VCaP (cell line): ENCODE data around the gene PLEKHA6.
"Not testable (repeated sequence)": the region's sequence is repeated elsewhere in the genome, so short reads cannot be mapped to it uniquely, and the experiment has no call there.

ENCODE experiments used
- H3K27ac ChIP-seq: fragments of 450-650 bp; 2 replicates; pipeline ENCODE4 v1.5.1; 2017
- CTCF ChIP-seq: fragments of 450-650 bp; conservative IDR thresholded peaks from 2 replicates; pipeline ENCODE4 v1.5.1; 2017; ENCODE audit warnings: mild to moderate bottlenecking, moderate library complexity

PLEKHA6 gene

GRCh38 chr1:204334455-204334854 is 25.3 kb downstream of the PLEKHA6 start:
- TF ChIP-seq CTCF = no peak
- H3K27ac ChIP-seq = no peak overlapping the region

DNA sequence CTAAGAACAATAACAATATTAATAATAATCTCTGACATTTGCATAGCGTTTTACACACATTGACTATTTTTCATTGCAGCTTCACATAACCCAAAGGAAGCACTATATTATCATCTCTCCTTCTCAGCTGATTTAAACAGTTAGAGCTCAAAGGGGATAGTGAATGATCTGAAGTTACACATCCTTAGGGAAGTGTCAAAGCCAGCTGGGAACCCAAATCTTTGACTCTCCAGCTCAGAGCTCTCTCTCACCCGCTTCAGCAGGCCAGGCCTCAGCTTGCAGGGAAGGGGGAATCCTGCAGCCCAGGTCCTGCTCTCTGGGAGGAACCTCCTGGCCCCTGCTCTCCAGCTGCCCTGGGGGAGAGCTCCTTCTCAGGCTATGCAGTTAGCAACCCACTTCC is 26.3 kb downstream of the PLEKHA6 start:
- no peak for TF ChIP-seq CTCF
- no peak overlapping the region for H3K27ac ChIP-seq

DNA sequence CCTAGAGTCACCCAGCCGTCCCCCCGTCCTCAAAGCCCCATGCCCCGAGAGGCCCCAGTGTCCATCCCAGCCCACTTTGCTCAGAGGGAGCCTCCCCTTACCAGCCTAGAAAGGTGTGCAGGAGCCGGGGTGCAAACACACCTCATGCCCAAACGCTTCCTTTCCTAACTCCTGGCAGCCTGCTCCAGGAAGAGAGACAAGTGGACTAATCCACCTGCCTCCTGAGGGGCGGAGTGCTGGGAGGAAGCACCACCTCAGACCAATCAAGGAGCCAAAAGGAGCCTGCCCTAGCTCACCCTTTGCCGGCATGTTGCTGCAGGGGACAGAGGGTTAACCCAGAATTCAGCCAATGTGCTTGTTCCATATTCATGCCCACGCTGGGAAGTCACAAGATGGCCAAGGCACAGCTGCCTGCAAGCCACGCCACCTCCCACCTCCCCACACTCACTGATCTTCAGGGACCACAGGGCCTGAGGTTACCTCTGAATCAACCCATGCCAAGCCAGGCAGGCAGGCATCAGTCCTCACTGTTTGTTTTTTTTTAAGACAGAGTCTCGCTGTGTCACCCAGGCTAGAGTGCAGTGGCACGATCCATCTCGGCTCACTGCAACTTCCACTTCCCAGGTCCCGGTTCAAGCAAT is 27.8 kb downstream of the PLEKHA6 start:
- H3K27ac ChIP-seq = peak overlapping the region; percentile 24; the same call in 1 of the 2 replicates
- no peak for TF ChIP-seq CTCF

- H3K27ac ChIP-seq = peak overlapping the region; percentile 24; the same call in 1 of the 2 replicates
- no peak for TF ChIP-seq CTCF
These were observed 28.5 kb downstream of the PLEKHA6 start for GRCh38 chr1:204331275-204331674.

DNA sequence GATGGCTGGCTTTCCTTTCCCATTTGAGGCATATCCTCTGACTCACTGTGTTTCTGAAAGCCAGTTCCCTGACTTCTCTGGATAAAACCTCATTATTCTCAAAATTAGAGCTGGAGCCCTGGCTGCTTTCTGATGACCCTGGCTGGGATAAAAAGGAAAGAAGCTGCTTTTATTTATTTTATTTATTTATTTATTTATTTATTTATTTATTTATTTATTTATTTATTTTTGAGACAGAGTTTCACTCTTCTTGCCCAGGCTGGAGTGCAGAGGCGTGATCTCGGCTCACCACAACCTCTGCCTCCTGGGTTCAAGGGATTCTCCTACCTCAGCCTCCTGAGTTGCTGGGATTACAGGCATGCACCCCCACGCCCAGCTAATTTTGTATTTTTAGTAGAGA is 31.9 kb downstream of the PLEKHA6 start:
- not testable (repeated sequence) for H3K27ac ChIP-seq

GRCh38 chr1:204327359-204327758 is 32.4 kb downstream of the PLEKHA6 start:
- H3K27ac ChIP-seq = no peak overlapping the region
- no peak for TF ChIP-seq CTCF

DNA sequence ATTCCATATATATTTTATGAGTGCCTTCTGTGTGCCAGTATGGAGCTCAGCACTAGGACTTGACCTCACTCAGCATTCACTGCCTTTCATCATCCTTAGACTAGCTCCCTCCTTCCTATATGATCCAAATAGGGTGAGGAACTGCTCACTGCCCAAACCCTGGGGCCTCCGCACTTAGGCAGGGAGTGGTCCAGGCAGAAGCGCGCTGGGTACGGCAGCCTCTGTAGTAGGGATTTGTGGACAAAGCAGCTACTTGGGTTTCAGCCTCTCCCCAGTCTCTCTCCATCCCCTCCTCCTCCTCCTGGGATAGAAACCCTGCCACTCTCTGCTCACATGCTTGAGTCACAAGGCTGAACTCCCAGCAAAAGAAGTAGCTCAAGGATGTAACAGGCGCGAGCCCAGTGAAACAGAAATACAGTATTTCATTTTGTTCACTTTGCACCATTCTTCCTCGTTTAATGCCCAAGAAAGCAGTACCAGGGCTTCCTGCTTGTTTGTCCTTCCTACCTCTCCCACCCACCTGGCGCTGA is 32.9 kb downstream of the PLEKHA6 start:
- TF ChIP-seq CTCF = no peak
- H3K27ac ChIP-seq = no peak overlapping the region

DNA sequence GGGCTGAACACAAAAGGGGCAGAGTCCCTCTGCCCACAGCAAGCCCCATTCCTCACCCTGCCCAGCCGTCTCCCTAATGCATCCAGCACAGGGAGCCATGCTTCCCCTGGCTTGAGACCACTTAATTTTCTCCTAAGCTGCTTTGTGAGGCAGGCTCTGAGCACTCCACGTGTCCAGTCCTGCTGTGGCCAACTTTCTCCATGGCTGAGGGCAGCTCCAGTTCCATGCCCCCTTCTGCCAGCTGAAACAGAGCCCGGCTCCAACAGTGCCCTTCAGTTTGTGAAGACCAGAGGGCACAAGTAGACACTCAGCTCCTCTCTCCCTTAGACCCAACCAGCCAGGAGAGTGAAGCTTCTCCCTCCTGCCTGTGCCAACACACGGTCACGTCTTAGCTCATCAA is 33.8 kb downstream of the PLEKHA6 start:
- TF ChIP-seq CTCF = no peak
- no peak overlapping the region for H3K27ac ChIP-seq
